Erythroblast (primary cell): ENCODE results near the gene COX14.

Experiments used
- GATA1 ChIP-seq: IDR thresholded peaks from 2 replicates; pipeline ENCODE4 v1.6.1; 2011; ENCODE audit warnings: low read depth, mild to moderate bottlenecking, control low read depth, low read length, moderate library complexity
- POLR2A ChIP-seq: IDR thresholded peaks from 2 replicates; pipeline ENCODE4 v1.6.1; 2011; ENCODE audit warnings: mild to moderate bottlenecking, low read length

- TF ChIP-seq POLR2A (no peak), GATA1 (no peak)
Measured at GRCh38 chr12:50157259-50157658, 45.2 kb downstream of the COX14 start.
